GM18907 (cell line): ENCODE measurements around the gene ANXA8.
"Not testable (repeated sequence)": the region's sequence is repeated elsewhere in the genome, so short reads cannot be mapped to it uniquely, and the experiment has no call there.

Experiments used
- ATAC-seq: cut with Tn5 transposase; IDR thresholded peaks from one replicate; pipeline ENCODE4 v1.9.1; 2021; ENCODE audit warnings: mild to moderate bottlenecking, moderate library complexity; ENCODE audit not compliant: unreplicated experiment

Gene ANXA8

DNA sequence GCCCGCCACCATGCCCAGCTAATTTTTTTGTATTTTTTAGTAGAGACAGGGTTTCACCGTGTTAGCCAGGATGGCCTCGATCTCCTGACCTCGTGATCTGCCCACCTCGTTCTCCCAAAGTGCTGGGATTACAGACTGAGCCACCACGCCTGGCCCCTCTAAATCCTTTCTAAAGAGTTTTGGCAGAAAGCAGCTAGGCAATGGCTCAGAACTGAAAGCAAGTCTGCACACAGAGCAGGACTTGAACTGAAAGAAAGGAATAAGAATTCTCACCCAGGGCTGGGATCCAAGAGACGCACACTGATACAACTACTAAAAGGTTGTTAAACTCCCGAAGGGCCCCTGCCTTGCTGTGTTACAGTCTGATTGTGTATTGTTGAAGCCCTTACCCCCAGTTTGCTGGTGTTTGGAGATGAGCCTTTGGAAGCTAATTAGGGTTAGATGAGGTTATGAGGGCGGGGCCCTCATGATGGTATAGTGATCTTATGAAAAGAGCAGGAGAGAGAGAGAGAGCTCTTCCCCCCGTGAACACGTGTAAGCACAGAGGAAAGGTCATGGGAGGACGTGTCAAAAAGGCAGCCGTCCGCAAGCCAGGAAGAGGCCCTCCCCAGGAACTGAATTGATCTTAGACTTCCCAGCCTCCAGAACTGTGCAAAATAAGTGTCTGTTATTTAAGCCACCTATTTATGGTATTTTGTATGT lies 18.5 kb downstream of the ANXA8 start:
- not testable (repeated sequence) for ATAC-seq

DNA sequence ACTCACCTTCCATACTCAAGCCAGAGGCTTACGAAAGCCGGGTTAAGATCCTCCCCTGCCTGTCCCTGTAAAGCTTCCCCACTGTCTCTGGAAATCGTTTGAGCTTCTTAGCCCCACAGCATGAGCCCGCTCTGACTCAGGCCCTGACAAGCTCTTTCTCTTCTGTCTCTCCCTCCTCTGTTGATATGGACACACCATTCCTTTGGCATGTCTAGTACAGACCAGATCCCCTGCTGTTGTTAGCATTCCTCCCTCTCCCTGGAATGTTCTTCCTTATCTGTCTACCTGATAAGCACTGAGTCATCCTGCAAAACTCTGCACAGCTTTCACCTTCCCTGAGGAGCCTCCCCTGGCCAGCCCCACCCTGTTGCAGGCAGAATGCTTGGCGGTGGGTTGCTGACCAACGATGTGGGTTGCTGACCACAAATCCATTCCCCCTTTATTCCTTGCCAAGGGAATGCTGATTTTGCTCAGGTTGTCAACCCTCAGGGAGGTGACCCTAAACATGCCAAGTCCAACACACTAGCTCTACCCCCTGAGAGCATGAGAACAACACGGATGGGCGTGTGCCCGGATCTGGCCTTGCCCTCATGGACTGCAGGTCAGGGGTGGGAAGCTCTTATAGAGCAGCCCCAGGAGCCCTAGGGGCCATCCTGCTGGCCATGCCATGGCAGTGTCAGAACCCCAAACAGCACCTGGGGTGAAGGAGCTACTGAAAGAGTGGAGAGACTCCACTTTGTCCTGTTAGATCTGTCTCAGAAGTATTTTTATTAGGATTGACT lies 21.1 kb downstream of the ANXA8 start:
- ATAC-seq: not testable (repeated sequence)

DNA sequence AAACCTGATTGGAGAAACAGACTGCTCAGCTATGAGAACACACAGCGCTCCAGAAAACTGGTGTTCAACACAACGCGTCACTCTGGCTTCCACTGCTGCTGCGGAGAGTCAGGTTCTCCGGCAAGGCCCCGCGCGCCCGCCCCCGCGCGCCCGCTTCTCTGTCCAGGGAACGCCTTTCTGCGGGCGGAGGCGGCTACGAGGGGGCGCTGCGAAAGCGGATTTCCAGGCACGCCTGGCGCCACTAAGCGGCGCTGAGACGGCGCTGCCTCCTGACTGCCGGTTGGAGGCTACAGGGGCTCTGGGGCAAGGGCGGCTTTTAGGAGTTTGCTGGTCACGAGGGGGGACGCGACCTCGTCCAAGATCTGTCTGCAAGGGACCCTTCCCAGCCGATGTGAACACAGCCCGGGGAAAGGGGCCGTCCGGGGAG lies 22.6 kb downstream of the ANXA8 start:
- not testable (repeated sequence) for ATAC-seq

DNA sequence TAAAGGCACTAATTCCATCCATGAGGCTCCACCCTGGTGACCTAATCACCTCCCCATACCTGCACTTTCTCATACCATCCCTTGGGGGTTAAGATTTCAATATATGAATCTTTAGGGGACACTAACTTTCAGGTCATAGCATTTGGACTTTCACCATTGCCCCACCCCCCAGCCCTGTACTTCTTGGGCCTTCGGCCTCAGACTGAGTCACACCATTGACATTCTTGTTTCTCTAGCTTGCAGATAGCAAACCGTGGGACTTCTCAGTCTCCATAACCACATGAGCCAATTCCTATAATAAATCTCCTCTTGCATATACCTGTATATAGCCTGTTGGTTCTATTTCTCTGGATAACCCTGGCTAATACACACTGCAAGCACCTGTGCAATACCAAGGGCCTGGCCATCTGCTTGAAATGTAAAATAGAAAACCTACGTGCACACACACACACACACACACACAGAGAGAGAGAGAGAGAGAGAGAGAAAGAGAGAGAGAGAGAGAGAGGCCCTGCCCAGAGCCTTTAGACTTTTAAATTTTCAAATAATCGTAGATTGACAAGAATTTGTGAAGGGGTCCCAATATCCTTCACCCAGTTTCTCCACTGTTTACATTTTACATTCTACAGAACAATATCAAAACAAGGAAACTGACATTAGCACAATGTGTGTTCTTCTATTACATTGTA lies 25.3 kb downstream of the ANXA8 start:
- ATAC-seq: no peak

DNA sequence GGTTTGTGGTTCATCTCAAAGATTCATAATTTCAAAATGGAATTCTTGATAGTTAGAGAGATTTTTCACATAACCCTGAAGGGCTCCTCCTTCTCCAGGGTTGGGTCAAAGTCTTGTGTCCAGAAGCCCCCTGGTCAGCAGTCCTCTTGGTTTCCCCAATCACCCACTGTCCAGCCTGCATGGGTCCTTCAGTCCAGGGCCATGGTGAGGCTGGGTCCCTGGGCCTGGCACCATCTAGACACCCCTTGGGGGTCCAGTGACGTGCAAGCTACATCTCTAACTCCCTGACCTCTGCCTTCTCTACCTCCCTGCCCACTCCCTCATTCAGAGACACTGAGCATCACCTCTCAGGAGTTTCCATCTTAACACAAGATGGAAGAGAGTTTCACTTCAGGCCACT lies 26.1 kb downstream of the ANXA8 start:
- ATAC-seq: no peak

DNA sequence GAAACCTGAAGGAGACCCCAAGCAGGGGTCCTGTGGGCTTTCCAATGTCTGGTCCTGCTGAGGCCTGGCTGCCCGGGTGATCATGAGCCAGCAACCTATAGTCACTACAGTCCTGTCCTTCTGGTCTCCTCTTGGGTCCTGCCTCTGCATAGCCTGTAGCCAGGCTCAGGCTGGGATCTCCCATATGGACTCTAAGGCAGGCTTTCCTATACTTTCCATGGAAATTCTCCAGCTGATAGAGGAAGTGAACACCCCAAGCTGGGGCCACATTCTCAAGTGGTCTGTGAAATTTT lies 26.4 kb downstream of the ANXA8 start:
- no peak for ATAC-seq

DNA sequence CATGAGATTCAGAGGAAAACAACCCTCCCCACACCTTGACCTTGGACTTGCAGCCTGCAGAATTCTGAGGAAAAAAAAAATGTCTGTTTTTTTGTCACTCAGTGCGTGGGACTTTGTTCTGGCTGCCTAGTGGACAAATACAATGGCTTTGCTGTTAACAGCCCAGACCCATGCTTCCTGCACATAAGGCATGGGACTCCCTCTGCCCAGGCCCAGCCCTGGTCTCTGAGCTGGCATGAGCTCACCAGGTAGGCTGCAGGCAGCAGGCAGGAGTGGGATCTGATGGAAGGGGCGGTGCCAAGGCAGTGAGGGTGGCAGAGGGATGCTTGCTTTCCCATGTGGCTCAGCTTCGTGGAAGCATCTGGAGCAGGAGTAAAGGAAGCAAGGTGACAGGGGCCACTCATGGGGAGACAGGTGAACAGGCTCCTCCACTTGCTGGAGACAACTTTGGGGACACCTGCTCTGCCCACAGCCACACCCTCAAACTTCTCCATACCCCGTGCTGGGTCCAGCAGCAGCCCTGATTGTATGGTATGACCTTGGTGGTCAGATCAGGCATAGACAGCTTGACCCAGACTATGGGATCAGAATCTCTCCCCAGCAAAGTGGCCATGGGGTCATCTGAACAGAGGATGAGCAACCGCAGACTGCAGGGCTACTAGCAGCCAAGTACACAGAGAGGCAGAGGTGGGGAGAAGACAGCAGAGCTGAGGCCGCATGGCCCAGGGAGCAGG lies 27.0 kb downstream of the ANXA8 start:
- no peak for ATAC-seq

DNA sequence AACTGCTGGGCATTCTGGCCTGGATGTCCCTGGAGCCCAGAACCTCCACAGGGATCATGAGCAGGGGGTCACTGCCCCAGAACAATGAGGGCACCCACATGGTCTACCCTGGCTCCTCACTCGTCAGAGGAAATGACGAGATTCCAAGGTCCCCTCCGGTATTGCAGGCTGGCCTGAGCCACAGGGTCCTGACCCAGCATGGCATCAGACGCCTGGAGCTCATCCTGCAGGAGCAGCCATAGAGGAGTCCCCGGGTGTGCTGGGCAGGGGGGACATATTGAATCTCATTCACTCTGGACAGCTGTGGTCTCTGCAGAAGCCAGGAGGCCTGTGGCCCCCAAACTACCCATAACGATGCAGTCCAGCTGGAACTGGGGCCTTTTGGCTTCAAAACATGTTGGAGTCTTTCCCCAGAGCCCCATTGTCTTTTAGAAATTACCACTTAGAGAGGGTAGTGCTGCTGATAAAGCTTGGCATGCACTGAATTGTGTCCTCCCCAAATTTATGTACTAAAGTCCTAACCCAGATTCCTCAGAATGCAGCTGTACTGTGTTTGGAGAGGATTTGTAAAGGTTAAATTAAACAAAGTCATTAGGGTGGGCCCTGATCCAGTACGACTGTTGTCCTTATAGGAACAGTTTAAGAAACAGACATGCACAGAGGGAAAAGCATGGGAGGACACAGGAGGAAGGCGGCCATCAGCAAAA lies 27.7 kb downstream of the ANXA8 start:
- no peak for ATAC-seq

DNA sequence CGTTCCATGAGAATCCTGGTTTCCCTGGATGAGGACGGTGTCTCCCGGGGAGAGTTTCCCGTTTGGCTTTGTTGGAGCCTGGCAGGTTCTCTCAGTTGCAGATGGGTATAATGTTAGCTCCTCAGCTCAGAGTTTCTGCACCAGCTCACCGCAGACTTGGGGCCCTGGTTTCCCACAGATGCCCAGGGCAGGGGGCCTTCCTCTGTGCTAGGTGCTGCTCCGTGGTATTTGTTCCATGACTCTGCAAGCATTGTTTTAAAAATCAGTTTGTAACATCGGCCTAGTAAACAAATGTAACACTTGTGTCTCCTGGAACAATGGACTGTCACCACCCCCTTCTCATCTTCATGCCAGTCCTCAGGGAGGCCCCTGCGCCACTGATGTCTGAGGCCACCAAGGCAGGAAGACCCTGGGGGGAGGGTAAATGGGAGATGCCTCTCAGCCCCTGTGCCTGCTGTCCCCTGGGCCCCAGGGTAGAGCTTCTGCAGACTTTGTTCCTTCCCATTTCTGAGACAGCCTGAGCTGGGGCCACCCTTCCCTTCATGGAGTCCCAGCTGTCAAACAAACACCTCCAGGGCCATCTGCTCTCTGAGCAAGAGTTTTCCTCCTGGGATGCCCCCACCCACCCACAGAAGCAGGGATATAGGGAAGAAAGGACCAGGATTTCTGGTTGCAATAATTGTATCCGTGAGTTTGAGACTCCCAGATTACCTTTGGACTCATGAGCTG lies 28.4 kb downstream of the ANXA8 start:
- ATAC-seq: not testable (repeated sequence)

DNA sequence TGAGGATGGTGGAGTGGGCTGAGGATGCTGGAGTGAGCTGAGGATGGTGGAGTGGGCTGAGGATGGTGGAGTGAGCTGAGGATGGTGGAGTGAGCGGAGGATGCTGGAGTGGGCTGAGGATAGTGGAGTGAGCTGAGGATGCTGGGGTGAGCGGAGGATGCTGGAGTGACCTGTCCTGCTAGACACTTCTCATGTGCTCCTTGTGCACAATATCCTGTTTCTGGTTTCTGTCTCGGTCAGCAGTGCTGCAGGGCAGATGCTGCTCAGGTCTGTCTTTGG lies 29.2 kb downstream of the ANXA8 start:
- no peak for ATAC-seq

DNA sequence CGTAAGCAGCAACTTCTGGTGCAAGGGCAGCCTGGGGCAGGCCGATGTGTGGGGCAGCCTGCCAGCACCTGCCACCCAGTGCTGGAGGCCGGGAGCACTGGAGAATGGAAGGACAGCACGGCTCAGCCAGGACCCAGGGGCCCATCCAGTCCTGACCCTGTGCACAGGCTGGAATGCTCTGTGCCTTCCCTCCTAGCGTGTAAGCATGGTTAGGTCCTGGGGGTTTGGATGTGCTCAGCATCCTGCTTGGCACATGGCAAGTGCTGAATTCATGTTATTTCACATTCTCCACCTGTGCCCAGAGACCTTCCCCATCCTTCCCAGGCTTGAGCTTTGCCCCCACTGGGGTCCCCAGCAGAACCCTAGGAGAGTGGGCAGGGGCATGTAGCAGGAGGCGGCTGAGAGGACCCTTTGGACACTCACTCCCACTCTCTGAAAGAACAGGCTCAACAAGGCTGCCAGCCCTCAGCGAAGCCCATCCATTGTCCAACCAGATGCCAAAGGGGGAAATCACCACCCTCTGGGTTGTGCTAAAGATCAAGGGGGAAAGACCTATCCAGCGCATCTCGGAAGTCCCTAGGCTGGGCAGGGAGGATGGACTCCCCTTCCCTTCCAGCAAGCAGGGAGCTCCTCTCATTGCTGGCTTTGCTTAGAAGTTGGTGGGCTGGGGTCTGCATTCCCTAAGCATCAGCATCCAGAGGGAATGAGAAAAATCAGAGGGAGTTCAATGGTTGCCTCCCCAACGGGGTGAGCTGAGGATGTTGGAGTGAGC lies 29.7 kb downstream of the ANXA8 start:
- ATAC-seq: no peak

DNA sequence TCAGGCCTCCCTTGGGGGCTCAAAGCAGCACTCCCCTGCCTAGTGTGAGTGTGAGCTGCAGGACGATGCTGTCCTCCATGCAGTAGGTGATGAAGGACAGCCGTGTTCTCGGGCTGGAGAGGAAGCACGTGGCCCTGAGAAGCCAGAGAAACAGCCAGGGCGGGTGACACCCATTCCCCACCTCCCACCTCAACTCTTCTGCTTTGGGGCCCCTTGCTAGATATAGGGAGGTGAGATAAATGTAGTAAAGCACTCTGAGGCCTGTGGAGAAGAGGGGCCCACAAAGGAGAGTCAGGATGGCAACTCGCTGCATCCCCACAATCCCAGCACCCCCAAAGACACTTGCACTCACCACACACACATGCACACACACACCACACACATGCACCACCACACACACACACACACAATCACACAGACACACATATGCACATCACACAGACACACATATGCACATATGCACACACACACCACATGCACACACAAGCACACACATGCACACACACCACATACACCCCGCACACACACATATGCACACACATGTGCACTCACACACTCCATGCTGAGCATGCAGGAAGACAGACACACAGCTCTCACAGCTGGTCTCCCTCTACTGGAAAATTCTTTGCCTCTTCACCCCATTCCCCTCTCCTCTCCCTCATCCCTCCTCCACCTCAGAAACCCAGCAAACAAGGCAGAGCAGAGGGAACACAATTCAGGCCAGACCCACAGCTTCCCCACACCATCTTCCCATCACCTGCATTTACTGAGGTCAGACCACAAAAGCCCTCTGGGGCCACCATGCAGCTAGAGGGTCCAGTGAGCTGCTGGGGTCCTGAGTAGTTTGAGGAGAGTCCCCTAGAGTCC lies 30.5 kb downstream of the ANXA8 start:
- ATAC-seq: no peak

DNA sequence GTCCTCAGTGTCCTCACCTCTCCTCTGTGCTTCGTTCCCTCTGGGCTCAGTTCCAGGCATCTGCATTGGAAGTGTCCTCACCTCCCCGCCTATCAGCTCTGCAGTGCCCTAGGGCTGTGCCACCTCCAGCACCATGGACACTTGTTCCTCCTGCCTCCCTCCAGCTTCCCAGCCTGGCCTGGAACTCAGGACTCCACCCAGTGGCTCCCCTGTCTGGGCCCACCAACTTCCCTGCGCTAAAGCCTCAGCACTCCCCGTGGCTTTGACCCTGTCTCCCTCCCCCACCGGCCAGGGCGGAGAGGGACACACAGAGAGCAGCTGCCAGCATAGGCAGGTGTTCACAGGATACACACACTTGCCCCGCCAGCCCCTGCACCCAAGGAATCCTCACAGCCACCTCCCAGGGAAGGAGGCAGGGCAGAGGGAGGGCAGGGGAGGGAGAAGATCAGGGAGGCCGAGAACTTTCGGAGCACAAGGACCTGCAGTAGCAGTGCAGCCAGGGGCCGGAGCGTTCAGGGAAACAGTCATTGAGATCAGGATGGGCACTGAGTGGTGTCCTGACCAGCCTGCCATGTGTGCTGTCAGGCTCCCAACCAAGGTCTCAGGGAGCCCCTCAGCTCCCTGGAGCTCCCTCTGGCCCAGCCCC lies 31.3 kb downstream of the ANXA8 start:
- no peak for ATAC-seq

DNA sequence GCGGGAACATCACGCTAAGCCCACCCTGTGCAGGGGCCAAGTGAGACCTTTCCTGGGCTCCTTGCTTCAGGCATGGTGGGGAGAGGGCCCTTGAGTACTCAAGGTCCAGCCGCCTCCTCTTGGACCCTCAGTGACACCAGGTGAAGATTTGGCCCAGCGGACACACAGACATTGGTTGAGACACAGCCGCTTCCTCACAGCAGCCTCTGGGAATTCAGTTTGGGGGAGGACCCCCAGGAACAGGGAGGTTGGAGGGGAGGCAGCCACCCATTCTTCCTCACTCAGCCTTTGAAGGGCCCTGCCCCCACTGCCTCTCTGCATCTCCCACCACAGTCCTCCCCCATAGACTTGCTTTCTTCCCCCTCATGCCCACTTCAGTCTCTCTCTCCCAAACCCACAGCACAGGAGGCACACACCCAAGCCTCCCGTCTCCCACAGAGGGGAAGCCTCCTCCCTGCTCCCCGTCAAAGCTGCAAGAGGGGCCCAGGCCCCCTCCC lies 31.9 kb downstream of the ANXA8 start:
- no peak for ATAC-seq

DNA sequence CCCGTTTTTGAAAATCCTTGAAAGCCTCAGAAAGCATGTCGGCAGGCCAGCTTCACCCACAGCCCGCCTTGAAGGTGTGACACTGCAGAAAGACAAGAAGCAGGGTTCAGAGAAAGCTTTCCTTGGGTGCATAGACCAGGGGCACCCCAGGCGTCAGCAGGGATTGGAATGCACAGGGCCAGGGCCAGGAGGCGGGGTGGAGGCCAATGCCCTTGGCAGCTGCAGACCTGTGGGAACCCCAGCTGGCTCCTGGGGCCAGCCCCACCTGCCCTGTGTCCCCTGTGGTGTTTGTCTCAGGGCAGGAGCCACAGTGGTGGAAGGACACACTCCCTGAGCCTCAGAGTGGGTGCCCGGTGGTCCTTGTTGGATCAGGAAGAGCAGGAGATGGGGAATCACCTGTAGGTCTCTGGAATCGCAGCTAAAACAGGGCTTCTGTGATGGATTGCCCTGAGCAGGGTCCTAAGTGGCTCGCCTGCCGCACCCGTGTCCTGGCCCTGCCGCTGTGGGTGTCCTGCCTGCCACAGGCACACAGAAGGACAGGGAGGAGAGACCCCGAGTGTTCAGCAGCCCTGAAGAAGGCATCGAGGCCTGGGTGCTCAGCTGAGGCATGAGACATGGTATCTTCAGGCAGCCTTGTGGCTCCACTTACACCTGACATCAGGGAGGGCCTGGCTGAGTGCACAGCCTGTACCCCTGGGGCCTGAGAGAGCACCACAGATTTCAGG lies 32.5 kb downstream of the ANXA8 start:
- ATAC-seq: no peak

DNA sequence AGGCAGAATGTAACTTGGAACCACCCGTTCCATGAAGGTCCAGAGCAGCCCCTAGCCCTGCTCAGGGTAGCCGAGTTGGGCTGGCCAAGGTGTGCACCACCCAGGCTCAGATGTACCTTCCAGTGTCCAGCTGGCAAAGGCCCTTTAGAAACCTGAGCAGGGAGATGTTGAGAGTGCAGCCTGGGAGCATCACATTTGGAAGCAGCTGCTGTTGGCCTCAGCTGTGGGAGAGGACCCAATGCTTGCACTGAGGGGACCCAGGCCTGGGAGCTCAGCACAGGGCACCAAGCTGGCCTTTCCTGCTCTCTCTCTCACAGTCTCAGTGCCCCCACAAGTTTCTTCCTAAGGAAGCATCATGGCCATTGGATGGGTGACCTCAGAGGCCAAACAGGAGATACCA lies 33.5 kb downstream of the ANXA8 start:
- no peak for ATAC-seq

DNA sequence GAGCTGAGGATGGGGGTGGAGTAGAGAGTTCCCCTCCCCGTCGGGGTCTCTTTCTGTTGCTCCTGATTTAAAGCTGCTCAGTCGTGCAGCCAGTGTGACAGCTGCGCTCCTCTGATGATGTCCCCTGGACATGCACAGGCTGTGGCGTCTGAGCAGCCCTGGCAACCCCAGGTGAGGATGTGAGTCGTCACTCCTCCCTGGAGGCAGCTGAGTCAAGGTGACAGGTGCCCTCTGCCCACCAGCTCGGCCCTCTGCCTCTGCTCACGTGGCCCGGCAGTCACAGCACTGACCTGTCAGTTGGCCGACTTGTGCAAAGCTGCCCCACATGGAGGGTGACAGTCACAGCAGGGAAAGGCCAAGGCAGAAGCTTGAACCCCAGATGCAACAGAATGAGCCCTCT lies 33.9 kb downstream of the ANXA8 start:
- ATAC-seq: no peak
